ENCODE measurements around the gene HELZ2. TPM values are rescaled to one million over a fixed set of nuclear protein-coding genes. Genes with fewer than 3 reads are reported as not detected.

The HELZ2 gene
- polyA plus RNA-seq, 4 donors: 10.8 to 17.0 (median 13.8) TPM

GRCh38 chr20:63540417-63541186 lies 33.4 kb downstream of the HELZ2 start:
- DNase-seq (ENCODE audit: low read depth in 4 of 4, low spot score in 2 of 4): no peak

- DNase-seq (ENCODE audit: low read depth in 4 of 4, low spot score in 2 of 4): no peak
These were observed 34.3 kb downstream of the HELZ2 start for GRCh38 chr20:63539441-63540370.

GRCh38 chr20:63539092-63539430 lies 35.0 kb downstream of the HELZ2 start:
- DNase-seq (ENCODE audit: low read depth in 4 of 4, low spot score in 2 of 4): no peak

GRCh38 chr20:63538204-63539091 lies 35.6 kb downstream of the HELZ2 start:
- no peak for DNase-seq (ENCODE audit: low read depth in 4 of 4, low spot score in 2 of 4)

GRCh38 chr20:63537525-63538203 lies 36.4 kb downstream of the HELZ2 start:
- peak in 2 of 4 donors; percentile 57 to 64 for DNase-seq (ENCODE audit: low read depth in 4 of 4, low spot score in 2 of 4)

- no peak for DNase-seq (ENCODE audit: low read depth in 4 of 4, low spot score in 2 of 4)
These were observed 37.0 kb downstream of the HELZ2 start, which contains the start of gene PTK6 for GRCh38 chr20:63536997-63537524. PTK6 (minus strand) TSS chr20:63537376; CDS start chr20:63537314, 62 bp downstream.

GRCh38 chr20:63536241-63536977 lies 37.6 kb downstream of the HELZ2 start:
- no peak for DNase-seq (ENCODE audit: low read depth in 4 of 4, low spot score in 2 of 4)

- no peak for DNase-seq (ENCODE audit: low read depth in 4 of 4, low spot score in 2 of 4)
These were observed 39.0 kb downstream of the HELZ2 start for GRCh38 chr20:63534831-63535651.

GRCh38 chr20:63534427-63534830 lies 39.6 kb downstream of the HELZ2 start:
- no peak for DNase-seq (ENCODE audit: low read depth in 4 of 4, low spot score in 2 of 4)

- no peak for DNase-seq (ENCODE audit: low read depth in 4 of 4, low spot score in 2 of 4)
These were observed 40.1 kb downstream of the HELZ2 start for GRCh38 chr20:63533871-63534393.

- DNase-seq (ENCODE audit: low read depth in 4 of 4, low spot score in 2 of 4): no peak
These were observed 40.7 kb downstream of the HELZ2 start for GRCh38 chr20:63533388-63533787.

- DNase-seq (ENCODE audit: low read depth in 4 of 4, low spot score in 2 of 4): no peak
These were observed 41.5 kb downstream of the HELZ2 start for GRCh38 chr20:63532449-63532971.

GRCh38 chr20:63531686-63532448 lies 42.2 kb downstream of the HELZ2 start:
- DNase-seq (ENCODE audit: low read depth in 4 of 4, low spot score in 2 of 4): no peak

- no peak for DNase-seq (ENCODE audit: low read depth in 4 of 4, low spot score in 2 of 4)
These were observed 43.3 kb downstream of the HELZ2 start for GRCh38 chr20:63530788-63531160.

- DNase-seq (ENCODE audit: low read depth in 4 of 4, low spot score in 2 of 4): no peak
These were observed 43.9 kb downstream of the HELZ2 start for GRCh38 chr20:63529861-63530787.
